ENCODE results near the gene SEMA5A.

GRCh38 chr5:9151684-9152427 lies 394.0 kb downstream of the SEMA5A start:
- no peak for TF ChIP-seq POLR2AphosphoS5 (IDR thresholded peaks at IDR 0.05; ENCODE audit: low read depth, low read length)
- TF ChIP-seq TAF1 (IDR thresholded peaks at IDR 0.05; ENCODE audit: borderline replicate concordance, insufficient read depth, low read length), result no peak
- TF ChIP-seq REST (IDR thresholded peaks at IDR 0.05; ENCODE audit: insufficient read depth in 1 of 2, low read depth in 2 of 2, low read length in 2 of 2), result no peak
- no peak for TF ChIP-seq SIN3A (IDR thresholded peaks at IDR 0.05; ENCODE audit: borderline replicate concordance, insufficient read depth, low read length)
